Mucosa of descending colon (tissue), 3 donors: ENCODE data around the gene CARMIL1. TPM values are rescaled to one million over a fixed set of nuclear protein-coding genes. Genes with fewer than 3 reads are reported as not detected.

ENCODE experiments used
- ATAC-seq: fragments of 200-7000 bp; cut with Tn5 transposase; one replicate; pipeline ENCODE4 v1.9.1; 2020; ENCODE audit warnings: mild to moderate bottlenecking, moderate library complexity
- DNase-seq, 3 donors: peaks; one replicate each; pipeline ENCODE4 v3.0.0-alpha.2; 2020
- H3K36me3 ChIP-seq: fragments of 200-600 bp; one replicate; pipeline ENCODE4 v1.8.0; 2021; ENCODE audit warnings: low read depth, mild to moderate bottlenecking
- H3K4me1 ChIP-seq: fragments of 200-600 bp; one replicate; pipeline ENCODE4 v1.8.0; 2021; ENCODE audit warnings: low read depth, mild to moderate bottlenecking
- H3K4me3 ChIP-seq: fragments of 200-600 bp; one replicate; pipeline ENCODE4 v1.8.0; 2021; ENCODE audit warnings: mild to moderate bottlenecking
- H3K9me3 ChIP-seq: fragments of 200-600 bp; one replicate; pipeline ENCODE4 v1.8.0; 2021; ENCODE audit warnings: mild to moderate bottlenecking
- intact Hi-C, 2 donors: fragments of 100-400 bp; cut with DNase I in 1 of 2; cut with micrococcal nuclease in 1 of 2; formaldehyde crosslinking; loops; one replicate each; pipeline versions ENCODE4 v1.11.0 to v1.11.1; 2022; cut with DNase I, micrococcal nuclease
- total RNA-seq, 3 donors: library from RNA; stranded (reverse); fragmentation: NEBNext Ultra II Directional in 2 of 3; extraction: Animal tissue kit (Norgen Biotek cat#: 25700) in 2 of 3; gene quantifications; one replicate each; pipeline versions ENCODE4 v1.2.1 to v1.2.4, GENCODE V29; 2021 to 2023
- TF ChIP-seq, protein P1 (sequence below): fragments of 200-600 bp; IDR thresholded peaks from one replicate; pipeline ENCODE4 v1.8.0; 2022; ENCODE audit warnings: antibody characterized with exemption, mild to moderate bottlenecking
- donor health status: DM: no; HTN: no; CAD: no; lungs with moderate emphysema.
- donor health status: DM: no; HTN: no; CAD: no.
- donor health status: DM: no; HTN: yes; CAD: no.

CARMIL1 gene
- total RNA-seq, 3 donors from 2014 or later: 21.8 to 61.0 (median 44.8) TPM

DNA sequence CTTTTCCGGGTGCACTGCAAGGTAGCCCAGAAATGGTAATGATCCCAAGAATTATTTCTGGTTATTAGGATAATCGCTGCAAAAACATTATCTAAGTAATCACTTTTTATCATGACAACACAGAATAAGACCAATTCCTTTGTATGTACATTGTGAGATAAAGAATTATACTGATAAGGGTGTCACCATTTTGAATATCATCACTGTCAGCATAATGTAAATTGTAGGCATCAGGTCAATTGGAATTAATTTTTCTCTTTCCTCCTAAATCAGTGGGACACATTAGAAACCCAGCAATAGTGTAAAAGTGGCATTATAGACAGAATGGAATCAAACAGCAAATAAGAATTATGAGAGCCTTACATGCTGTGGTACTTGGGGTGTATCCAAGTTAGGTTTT lies 189.7 kb downstream of the CARMIL1 start:
- ATAC-seq (no peak), DNase-seq (no peak)
- Histone ChIP-seq H3K4me1 (no peaks in the 10 kb centered on the region), H3K36me3 (no peaks in the 10 kb centered on the region), H3K4me3 (no peak overlapping the region), H3K9me3 (no peaks in the 10 kb centered on the region)
- intact Hi-C loops: no loop called here
- TF ChIP-seq, protein P1, sequence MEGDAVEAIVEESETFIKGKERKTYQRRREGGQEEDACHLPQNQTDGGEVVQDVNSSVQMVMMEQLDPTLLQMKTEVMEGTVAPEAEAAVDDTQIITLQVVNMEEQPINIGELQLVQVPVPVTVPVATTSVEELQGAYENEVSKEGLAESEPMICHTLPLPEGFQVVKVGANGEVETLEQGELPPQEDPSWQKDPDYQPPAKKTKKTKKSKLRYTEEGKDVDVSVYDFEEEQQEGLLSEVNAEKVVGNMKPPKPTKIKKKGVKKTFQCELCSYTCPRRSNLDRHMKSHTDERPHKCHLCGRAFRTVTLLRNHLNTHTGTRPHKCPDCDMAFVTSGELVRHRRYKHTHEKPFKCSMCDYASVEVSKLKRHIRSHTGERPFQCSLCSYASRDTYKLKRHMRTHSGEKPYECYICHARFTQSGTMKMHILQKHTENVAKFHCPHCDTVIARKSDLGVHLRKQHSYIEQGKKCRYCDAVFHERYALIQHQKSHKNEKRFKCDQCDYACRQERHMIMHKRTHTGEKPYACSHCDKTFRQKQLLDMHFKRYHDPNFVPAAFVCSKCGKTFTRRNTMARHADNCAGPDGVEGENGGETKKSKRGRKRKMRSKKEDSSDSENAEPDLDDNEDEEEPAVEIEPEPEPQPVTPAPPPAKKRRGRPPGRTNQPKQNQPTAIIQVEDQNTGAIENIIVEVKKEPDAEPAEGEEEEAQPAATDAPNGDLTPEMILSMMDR: no peak

DNA sequence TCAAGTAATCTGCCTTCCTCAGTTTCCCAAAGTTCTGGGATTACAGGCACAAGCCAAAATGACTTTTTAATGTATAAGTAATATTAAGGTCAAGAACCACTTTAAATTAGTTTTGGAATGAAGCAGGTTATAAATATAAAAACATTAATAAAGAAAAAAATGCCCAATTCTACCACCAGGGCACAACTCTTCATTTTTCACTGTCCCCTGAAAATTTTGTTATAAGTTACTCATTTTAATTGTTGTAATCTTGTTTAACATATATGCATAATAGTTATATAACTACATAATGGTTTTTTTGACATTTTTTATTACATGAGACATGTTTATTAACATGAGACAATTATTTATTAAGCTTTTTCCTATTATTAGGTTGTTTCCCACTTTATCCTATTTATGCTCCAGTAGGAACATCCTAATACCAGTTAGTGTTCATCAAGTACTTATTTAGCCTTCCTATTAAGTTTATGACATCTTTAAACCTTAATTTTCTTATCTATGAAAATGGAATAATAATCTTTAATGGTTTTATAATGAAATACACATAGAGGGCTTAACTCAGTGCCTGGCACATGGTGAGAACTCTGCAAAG lies 190.7 kb downstream of the CARMIL1 start:
- no peaks in the 10 kb centered on the region for H3K36me3 ChIP-seq
- intact Hi-C loops: no loop called here

DNA sequence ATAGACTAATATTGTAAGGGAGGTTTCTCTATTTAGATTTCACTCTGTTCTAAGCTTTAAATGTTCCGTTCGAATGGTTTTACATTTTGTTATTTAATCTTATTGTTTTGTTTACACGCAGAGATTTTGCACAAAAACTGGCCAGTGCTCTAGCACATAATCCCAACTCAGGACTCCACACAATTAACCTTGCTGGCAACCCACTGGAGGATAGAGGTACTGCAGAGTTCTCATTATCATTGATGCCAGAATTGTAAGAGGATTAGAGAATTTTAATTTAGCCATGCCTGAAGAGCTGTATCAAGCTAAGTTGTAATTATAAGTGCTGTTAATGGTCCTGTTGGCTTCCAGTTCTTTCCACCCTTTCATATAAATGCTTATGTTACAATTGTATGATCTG lies 193.1 kb downstream of the CARMIL1 start:
- H3K36me3 ChIP-seq: no peaks in the 10 kb centered on the region
- no peak for DNase-seq
- no peak overlapping the region for H3K4me3 ChIP-seq
- no peaks in the 10 kb centered on the region for H3K9me3 ChIP-seq
- no peak for ATAC-seq
- TF ChIP-seq, protein P1: no peak
- H3K4me1 ChIP-seq: no peaks in the 10 kb centered on the region
- intact Hi-C loops: no loop called here

More for the DNA sequence above, 190.7 kb downstream of the CARMIL1 start:
- DNase-seq (no peak), ATAC-seq (no peak)
- H3K9me3 ChIP-seq: no peaks in the 10 kb centered on the region
- H3K4me3 ChIP-seq: no peak overlapping the region
- TF ChIP-seq, protein P1: no peak
- no peaks in the 10 kb centered on the region for H3K4me1 ChIP-seq

DNA sequence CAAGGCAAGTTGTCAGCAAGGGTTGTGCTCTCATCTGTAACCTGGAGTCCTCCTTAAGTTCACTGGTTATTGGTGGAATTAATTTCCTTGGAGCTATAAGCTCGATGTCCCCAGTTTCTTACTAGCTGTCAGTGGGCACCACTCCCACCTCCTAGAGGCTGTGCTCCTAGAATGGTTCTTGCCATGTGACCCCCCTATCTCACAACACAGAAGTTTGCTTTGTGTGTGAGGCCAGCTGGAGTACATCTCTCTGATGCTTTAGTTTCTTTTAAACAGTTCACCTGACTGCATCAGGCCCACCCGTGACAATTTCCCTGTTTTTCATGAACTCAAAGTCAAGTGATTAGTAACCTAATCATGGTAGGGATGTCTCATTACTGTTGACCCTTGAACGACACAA lies 193.7 kb downstream of the CARMIL1 start:
- no peaks in the 10 kb centered on the region for H3K9me3 ChIP-seq
- ATAC-seq: no peak
- TF ChIP-seq, protein P1: no peak

DNA sequence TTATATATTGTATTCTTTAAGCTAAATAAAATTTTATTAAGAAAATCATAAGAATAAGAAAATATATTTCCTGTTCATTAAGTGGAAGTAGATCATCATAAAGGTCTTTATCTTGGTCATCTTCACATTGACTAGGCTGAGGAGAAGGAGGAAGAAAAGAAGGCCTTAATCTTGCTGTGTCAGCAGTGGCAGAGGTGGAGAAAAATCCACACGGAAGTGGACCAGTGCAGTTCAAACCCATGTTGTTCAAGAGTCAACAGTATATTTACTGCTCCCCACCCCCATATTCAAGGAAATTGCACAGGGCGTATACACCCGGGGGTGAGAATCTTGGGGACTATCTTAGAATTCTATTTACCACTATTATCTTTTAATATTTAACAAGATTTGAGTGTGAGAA lies 194.3 kb downstream of the CARMIL1 start:
- intact Hi-C loops: no loop called here
- peak in 1 of 3 donors; percentile 32 for DNase-seq
- TF ChIP-seq, protein P1: no peak
- Histone ChIP-seq H3K4me1 (no peaks in the 10 kb centered on the region), H3K4me3 (no peak overlapping the region), H3K9me3 (no peaks in the 10 kb centered on the region), H3K36me3 (no peaks in the 10 kb centered on the region)
- peak; percentile 80 for ATAC-seq

More for the DNA sequence above, 193.7 kb downstream of the CARMIL1 start:
- H3K4me1 ChIP-seq: no peaks in the 10 kb centered on the region
- intact Hi-C loops: no loop called here
- no peak for DNase-seq
- no peaks in the 10 kb centered on the region for H3K36me3 ChIP-seq
- H3K4me3 ChIP-seq: no peak overlapping the region

DNA sequence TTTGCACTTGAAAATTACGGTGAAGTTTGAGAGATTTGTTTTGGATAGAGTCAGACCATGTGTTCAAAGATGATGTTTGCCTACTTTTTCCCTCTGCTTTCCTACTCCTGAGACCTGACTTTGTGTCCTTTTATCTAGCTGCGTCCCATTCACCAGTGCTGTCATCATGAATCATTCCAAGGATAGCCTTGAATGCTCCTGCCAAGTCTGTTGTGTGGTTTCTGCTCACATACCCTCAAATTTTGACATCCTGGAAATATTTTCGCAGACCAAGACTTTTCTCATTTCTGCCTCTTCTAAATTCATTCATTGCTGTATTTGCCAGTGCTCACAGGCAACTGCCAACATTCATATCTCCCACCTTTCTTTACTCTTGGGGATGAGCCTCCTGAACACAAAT lies 197.0 kb downstream of the CARMIL1 start:
- Histone ChIP-seq H3K9me3 (no peaks in the 10 kb centered on the region), H3K4me3 (no peak overlapping the region), H3K4me1 (no peaks in the 10 kb centered on the region), H3K36me3 (no peaks in the 10 kb centered on the region)
- DNase-seq: no peak
- no peak for ATAC-seq
- intact Hi-C loops: no loop called here
- TF ChIP-seq, protein P1: no peak
